ENCODE results near the gene C1QTNF4.
"Not testable (repeated sequence)": the region's sequence is repeated elsewhere in the genome, so short reads cannot be mapped to it uniquely, and the experiment has no call there.

Gene C1QTNF4

DNA sequence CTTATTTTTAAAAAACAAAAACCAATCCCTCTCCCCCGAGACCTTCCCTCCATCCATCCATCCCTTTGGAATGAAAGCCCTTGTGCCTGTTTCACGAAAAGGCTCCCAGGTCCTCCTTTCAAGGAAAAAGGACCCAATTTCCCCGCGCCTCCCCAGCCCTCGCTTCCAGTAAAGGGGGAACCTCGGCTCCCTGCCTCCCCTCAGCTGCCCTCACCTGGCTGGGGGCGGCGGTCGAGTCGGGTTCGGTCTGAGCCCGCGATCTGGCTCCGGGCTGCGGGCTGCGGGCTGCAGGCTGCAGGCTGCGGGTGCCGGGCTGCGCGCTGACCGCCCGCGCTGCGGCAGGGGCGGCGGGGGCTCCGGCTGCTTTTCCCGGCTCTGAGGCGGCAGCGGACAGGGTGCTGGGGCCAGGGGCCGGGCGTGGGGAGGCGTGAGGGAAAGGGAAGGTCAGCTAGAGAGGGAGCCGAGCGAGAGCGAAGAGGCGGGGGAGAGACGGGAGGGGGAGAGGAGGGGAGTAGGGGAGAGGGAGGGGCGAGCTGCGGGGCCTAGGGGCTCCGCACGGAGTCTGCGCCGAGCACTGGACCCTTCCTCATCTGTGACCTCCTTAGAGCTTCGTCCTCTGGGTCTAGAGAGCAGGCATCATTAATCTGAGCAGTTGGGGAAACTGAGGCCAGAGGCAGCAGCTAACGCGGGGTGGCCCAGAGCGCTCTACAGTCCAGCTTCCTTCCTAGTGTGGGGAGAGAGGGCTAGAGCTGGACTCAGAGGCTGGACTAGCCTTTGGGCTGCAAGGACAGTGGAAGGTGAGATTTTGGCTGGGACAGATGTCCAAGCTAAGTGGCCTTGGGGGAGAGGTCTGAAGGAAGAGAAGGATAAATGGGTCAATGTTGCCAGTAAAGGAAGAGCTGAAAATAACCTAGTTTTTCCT lies at the start of gene C1QTNF4:
C1QTNF4 (minus strand) TSS at position 478 of the 922 bp plus-strand sequence. CDS start 3,601 bp downstream, outside the sequence.
- no peak for DNase-seq

DNA sequence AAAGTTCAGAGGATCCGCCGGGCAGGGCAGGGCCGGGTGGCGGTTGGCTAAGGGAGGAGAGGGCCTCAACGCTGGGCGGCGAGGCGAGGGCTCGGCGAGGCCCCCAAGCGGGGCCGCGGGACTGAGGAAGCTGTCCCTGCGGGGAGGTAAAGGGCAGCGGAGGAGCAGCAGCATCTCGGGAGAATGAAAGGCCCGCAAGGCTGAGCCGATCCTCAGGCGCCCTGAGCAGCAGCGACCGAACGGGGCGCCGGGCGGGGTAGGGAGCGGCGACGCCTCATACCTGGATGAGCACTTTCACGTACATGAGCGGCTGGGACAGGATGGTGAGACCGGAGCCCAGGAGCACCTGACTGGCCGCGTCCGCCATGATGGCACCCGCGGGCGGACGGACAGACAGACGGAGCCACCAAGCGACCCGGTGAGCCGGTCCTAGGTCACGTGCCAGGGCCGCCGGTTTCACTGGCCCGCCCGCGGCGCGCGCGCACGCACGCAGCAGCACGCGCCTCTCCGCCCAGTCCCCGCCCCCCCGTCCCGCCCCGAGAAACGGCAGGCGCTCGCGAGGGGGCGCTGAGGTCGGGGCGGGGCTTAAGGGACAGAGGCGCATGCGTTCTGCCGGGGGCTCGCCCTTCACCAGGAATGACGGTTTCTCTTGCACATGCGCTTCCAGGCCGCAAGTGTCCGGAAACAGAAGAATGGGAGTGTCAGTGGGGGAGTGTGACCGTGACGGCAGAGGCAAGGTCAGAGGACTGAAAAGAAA lies 48.1 kb upstream of the C1QTNF4 start, which contains the start of gene MTCH2:
MTCH2 (minus strand) TSS at position 461 of the 757 bp plus-strand sequence; CDS start at position 367, 94 bp downstream.
- DNase-seq: peak; percentile 89

DNA sequence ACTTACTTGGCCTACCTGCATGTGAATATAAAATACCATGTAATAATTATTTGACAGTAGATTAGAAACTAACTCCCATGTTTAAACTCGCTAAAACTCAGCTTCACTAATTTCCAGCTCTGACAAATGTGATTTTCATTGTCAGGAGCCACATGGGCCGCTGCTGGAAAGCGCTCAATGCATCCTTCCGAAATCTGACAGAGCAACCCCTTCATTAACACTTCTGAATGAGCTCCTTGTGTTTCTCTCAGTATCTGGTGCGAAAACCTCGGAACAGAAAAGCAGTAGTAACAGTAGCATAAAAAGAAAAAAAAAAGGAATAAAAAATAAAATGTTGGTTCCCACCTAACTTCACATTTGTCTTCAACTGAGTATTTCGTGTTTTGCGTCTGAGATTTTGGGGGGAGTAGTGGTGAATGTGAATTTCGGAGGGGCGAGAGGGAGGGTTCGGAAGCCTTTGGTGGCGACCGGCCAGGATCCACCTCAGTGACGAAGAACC lies 47.4 kb upstream of the C1QTNF4 start:
- DNase-seq: no peak

DNA sequence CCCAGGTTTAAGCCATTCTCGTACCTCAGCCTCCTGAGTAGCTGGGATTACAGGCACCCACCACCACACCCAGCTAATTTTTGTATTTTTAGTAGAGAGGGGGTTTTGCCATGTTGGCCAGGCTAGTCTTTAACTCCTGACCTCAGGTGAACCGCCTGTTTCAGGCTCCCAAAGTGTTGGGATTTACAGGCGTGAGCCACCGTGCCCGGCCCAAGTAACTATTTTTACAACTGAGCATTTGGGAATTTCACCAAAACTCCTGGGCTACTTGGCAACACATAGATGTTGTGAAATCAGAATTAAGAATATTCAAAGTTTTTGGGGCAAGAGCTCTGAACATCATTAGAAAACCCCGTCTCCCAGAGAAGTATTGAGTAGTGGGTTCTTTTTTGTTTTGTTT lies 46.3 kb upstream of the C1QTNF4 start:
- DNase-seq: not testable (repeated sequence)

DNA sequence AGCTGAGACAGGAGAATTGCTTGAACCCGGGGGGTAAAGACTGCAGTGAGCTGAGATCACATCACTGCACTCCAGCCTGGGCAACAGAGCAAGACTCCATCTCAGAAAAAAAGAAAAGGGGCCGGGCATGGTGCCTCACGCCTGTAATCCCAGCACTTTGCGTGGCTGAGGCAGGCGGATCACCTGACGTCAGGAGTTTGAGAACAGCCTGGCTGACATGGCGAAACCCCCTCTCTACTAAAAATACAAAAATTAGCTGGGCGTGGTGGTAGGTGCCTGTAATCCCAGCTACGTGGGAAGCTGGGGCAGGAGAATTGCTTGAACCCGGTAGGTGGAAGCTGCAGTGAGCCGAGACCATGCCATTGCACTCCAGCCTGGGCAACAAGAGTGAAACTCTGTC lies 42.1 kb upstream of the C1QTNF4 start:
- DNase-seq: not testable (repeated sequence)

DNA sequence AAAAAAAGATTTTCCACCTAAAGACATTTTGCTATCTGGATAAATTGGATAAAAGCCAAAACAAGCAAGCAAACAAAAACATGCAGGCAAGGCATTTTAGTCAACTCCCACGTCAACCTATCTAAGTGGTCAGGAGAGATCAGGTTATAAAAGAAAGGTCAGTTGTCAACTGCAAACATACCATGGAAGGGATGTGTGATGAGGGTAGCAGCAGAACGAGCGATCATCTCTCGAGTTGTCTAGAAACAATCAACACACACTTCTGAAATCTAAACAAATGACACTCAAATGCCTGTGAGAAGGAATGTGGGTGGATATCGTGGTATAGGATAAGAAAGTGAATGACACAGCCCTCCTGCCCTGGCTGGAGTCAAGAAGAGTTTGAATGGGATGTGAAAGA lies 37.3 kb upstream of the C1QTNF4 start:
- no peak for DNase-seq

DNA sequence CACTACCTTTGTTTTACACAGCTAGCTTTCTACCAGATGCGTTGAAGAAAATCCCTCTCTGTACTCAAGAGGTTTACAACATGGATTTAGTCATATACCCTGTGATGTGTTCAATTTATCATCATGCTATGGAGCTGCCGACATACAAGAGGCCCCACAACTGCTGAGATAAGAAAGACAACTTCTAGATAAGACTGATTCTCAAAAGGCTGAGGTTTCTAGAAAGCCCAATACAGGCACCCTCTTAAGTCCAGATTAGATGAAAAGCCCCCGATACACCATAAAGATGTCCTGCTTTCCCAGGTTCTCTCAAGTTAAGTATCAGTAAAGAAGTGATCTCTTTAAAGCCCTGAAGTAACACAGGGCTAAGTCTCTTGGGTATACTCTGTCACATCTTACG lies 33.8 kb upstream of the C1QTNF4 start:
- DNase-seq: no peak

DNA sequence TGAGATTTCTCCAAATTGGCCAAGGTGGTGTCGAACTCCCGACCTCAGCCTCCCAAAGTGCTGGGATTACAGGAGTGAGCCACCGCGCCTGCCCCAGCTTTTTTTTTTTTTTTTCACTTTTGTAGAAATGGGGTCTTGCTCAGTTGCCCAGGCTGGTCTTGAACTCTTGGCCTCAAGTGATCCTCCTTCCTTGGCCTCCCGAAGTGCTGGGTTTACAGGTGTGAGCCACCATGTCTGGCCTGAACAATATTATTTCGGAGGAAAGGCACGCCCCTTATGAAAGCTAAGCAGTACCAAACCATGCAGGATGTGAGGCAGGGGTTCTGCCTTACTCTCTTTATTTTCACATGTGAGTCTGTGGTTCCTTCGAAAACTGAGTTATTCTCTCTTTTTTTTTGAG lies 32.0 kb upstream of the C1QTNF4 start:
- no peak for DNase-seq

DNA sequence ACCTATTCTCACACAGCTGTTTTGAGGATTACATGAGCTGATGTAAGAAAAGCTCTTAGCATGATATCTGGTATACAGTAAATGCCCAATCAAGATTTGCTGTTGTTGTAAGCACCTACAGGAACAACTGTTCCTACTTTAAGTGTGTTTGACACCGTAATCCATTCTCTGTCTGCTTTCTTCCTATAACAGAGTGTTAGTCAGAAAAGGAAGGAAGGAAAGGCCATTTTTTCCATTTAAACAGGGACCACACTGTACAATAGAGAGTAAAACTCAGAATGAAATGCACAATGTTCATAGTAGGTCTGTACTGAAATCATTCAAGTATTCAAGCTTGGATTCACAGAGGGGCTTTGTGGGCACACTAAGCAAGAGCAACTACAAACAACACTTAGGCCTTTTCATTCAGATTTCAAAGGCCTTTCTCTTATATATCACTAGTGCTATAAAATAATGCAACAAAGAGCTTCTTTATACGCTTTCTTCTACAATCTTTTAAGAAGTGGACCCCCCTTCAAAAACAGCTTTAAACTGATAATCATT lies 26.7 kb upstream of the C1QTNF4 start:
- no peak for DNase-seq

DNA sequence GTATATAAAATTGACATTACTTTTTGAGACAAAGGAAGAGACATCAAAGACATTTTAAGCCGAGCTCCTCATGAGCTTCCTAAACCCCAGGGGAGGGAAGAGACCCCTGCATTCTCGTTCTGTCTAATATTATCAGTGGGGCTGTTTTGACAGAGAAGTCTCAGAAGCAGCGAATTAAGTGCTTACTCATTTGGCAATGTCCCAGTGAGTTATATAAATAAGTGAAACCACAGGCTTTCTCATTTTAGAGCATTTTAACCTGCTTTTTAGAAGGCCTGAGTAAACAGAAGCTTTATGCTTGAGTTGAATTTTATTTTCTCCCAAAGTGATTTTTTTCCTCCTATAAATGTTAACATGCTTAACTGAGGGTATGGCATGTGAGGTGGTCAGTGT lies 23.2 kb upstream of the C1QTNF4 start:
- DNase-seq: no peak

DNA sequence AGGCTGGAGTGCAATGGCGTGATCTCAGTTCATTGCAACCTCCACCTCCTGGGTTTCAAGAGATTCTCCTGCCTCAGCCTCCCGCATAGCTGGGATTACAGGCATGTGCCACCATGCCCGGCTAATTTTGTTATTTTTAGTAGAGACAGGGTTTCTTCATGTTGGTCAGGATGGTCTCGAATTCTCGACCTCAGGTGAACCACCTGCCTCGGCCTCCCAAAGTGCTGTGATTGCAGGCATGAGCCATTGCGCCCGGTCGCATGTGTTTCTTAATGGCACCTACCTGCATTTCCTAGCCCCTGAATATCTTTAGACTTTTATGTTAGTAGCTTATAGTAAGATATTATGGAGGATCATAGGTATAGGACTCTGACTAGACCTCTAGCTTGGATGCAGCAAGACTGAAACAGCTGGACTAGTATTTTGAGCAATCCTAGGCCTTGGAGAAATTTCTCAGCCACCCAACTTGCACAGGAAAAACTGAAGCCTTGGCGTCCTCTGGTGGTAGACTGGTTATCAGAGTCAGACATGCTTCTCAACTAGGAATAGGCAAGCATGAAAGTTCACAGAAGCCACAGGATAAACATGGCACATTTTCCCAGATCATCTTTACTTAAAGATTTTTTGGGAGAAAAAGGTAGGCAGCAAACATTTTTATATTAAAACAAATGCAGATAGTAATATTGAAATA lies 22.7 kb upstream of the C1QTNF4 start:
- no peak for DNase-seq

DNA sequence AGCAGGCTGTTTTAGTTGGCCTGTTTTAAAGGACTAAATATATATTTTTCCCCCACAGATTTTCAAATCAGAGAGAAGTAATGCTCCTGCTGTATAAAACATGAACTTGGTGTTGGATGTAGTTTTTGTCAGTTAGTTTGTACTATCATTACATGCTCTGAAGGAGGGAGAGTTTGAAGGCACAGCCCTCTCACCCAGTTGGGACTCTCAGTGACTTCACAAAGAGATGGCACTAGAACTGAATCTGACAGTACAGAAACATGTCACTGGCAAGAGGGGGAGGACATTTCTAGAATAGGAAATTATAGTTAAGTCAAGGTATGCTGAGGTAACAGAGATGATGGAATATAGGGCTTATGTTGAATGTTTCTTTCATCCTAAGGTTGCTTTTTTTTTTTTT lies 21.0 kb upstream of the C1QTNF4 start:
- DNase-seq: no peak

DNA sequence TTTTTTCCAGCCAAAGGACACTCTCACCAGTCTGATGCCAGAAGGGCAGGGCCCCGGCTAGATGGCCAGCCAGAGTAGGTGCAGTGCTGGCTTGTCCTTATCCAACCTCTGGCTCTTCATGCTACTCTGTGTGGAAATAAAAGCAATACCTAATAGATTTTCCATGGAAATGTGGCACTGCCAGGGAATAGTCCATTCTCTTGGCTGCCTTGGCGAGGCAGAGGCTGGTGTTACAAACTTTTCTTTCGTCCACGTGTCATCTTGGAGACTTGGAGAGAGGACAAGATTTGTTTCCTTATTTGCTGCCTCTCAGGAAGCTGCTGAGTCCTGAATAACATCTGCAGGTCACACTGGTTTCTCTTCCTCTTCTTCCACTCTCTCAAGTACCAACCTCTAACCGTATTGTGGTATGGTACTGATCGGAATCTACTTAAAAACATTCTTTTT lies 17.2 kb upstream of the C1QTNF4 start:
- no peak for DNase-seq

DNA sequence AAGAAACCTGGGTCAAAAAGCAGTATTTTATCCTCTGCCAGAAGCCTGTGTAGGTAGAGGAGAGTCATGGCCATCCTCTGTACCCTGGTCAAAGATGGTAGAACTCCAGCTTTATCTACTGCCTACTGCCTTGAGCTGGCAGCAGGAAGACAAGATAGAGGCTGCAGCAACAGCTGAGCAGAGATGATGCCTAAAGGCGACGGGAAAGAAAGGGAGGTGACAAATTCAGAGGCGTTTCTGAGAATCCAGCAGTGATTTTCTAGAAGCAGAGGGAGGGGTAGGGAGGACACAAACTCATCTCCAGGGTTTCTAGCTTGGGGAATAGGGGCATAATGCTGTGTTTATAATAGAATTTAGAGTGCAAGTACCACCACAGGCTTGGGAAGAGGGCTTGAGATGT lies 15.5 kb upstream of the C1QTNF4 start:
- no peak for DNase-seq

DNA sequence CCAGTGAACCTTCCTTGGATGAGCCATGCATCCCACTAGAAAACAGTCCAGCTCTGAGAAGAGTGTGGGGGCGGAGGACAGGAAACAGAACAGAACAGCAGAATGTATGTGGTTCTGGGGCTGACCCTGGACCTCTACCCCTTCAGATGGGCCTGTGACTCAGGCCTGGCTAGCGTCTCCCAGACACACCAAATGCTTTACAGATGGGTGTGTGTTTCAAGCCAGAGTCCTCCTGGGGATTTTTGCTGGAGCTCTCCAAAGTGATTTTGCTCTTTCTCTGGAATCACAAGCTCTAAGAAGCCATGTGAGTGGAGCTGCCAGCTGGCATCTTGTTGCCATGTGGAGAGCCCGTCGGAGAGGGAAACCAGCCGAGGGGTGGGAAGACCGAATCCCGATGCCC lies 13.2 kb upstream of the C1QTNF4 start:
- DNase-seq: no peak

DNA sequence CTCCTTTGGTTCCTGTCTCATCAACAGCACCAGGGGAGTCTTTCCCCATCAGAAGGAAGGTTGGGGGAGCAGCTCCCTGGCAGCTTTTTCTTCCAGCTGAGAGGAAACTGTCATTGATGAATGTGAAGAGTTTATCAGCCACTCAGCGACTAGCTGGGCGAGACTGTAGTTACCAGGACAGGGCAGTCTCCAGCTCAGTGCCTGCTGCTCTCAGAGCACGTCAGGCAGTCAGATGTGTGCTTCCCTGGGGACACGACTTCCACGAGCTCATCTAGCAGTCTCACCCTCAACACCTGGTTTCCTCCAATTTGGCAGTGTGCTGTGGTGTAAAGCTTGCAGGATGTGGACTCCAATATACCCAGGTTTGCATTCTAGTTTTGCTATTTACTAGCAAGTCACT lies 12.5 kb upstream of the C1QTNF4 start:
- no peak for DNase-seq

DNA sequence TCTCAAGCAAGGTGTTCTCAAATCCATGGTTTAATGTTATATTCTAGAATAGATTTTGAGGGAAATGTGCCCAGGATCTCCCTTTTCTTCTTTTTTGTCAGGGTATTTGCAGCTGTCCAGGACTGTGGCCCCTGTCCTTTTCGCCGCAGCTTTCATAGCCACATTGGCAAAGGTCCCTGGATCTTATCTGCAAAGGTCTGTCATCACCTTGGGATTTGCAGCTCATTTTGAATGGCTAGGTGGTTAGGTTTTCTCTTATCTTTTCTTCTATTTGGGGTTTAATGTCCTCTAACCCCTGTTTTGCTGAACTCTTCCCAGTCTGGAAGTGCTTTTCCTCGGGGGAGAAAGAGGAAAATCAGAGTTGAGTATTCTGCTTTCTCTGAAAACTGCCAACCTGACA lies 11.7 kb upstream of the C1QTNF4 start:
- DNase-seq: no peak

DNA sequence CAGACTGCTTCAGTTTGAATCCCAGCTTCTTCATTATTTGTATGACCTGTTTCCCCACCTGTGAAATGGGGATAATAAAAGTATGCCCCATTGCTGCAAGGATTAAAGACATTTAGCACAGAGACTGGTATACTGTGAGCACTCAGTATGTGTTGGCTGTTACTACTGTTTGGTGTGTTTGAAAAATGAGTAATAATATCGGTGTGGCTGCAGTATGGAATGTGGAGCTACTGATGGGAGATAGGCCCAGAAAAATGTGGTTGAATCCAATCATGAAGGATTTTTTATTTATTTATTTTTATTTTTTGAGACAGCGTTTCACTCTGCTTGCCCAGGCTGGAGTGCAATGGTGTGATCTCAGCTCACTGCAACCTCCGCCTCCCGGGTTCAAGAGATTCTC lies 9.1 kb upstream of the C1QTNF4 start:
- no peak for DNase-seq

DNA sequence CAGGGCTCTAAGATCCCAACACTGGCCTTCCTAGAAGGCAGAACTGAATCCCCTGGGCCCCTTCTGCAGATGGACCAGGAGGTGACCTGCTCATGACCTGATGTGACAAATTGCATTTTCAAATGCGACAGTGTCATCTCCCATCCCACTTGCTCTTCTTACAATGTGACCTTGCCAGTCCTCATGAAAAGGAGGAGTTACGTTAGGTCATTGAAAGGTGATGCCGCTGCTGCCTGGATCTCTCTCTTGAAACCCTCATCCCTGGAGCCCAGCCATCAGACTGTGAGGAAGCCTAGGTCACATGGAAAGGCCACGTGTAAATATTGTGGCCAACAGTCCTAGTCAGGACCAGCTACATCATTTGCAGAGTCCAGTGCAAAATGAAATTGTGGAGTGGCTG lies 5.7 kb upstream of the C1QTNF4 start:
- DNase-seq: no peak

DNA sequence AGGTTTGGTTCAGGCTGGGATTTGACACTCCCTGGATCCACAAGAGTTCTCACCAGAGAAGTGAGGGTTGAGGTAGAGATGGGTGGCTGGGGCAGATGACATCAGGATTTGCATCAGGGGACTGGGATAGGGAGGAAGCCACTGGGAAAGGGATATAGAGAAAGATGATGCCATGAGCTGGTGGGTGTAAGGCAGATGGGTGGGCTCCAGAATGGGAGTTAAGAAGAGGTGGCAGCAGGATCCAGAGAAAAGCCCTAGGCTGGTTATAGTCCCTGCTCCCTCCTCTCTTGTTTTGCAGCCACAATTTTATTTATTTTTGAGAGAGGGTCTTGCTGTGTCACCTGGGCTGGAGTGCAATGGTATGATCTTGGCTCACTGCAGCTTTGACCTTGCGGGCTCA lies 1.8 kb upstream of the C1QTNF4 start:
- no peak for DNase-seq

DNA sequence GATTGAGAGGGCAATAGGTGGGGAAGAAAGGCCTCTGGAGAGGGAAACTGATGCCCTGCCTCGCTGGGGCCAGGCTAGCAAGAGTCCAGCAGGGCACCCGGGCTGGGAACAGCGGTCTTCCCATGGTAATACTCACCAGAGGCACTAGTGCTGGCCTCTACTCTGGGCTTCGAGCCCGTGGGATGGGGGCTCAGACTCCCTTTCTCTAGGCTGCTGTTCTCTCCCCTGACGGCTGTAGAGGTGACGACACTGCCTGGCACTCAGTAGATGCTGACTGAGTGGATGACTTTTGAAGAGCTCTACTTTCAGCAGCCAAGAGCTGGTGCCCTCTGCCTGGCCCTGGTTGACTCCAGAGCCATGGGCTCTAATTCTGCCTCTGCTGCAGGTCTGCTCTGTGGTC lies 818 bp upstream of the C1QTNF4 start:
- no peak for DNase-seq

DNA sequence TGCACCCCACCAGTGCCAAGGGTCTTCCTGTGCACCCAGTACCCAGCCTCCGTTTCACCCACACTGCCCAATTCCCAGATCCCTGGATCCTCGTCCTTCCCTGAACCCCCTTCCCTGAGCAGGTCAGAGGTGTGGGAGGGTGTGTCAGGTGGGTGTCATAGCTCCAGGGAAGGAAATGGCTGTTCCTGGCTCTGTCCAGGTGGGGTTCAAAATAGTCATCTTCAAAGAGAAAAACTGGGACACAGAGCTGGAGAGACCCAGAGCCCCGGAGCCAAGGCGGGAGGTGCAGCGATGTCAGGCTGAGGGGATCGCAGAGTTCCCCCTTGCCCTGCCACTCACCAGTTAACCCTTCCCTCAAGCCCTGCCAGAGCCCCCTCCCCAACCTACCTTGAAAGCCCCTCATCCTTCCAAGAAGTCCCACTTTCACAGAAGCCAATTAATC lies 698 bp downstream of the C1QTNF4 start:
- no peak for DNase-seq

DNA sequence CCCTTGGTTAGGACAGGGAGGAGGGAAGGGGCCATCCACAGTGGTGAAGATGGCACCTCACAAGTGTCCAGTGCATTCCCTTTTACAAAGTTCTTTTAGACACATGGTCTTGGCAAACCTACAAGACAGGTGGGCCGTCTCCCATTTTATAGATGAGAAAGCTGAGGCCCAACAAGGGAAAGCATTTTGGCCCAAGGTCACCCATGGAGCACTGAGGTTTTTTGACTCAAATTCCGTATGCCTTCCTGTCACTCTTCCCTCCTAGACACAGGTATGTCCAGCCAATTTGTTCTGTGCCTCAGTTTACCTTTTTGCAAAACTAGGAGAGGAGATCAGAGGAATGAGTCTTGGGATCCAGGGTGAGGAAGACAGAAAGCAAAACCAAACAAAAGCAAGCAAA lies 1.2 kb downstream of the C1QTNF4 start:
- DNase-seq: no peak
